Measurements from ENCODE around the gene KIZ. TPM values are rescaled to one million over a fixed set of nuclear protein-coding genes. Genes with fewer than 3 reads are reported as not detected.

Gene KIZ
- total RNA-seq, 1 donor from 2014 or later = 60.0 TPM

- Histone ChIP-seq H3K27me3 (peaks cover 52% of the 10 kb centered on the region), H3K4me3 (no peak overlapping the region), H3K79me2 (ENCODE audit: low read depth) (no peaks in the 10 kb centered on the region), H3K4me1 (peaks cover 7% of the 10 kb centered on the region), H3K9ac (no peak overlapping the region), H2AFZ (replicated peaks) (no peak overlapping the region), H3F3A (ENCODE audit: low read depth) (no peaks in the 10 kb centered on the region), H3K27ac (no peak overlapping the region), H3K4me2 (no peak overlapping the region), H3K36me3 (no peaks in the 10 kb centered on the region), H4K20me1 (ENCODE audit: low read depth) (peaks cover 10% of the 10 kb centered on the region), H3K9me3 (ENCODE audit: low read depth) (no peaks in the 10 kb centered on the region)
- no peak for DNase-seq (ENCODE audit: low spot score)
- H3K27ac Mint-ChIP-seq = no peak overlapping the region
- no peaks in the 10 kb centered on the region for H3K9me3 Mint-ChIP-seq
- H3K27me3 Mint-ChIP-seq (ENCODE audit: insufficient read depth, low read depth) = peaks cover 40% of the 10 kb centered on the region
- H3K36me3 Mint-ChIP-seq = no peaks in the 10 kb centered on the region
- peaks cover 2% of the 10 kb centered on the region for H3K4me1 Mint-ChIP-seq
- H3K4me3 Mint-ChIP-seq = no peak overlapping the region
- TF ChIP-seq EZH2phosphoT487 (IDR thresholded peaks at IDR 0.05) (no peak), CTCF (IDR thresholded peaks at IDR 0.05) (no peak), EZH2 (IDR thresholded peaks at IDR 0.05) (no peak)
Observed at GRCh38 chr20:21110811-21111210, 15.1 kb upstream of the KIZ start.

GRCh38 chr20:21111416-21111815 lies 14.5 kb upstream of the KIZ start:
- H3K4me1 Mint-ChIP-seq = no peaks in the 10 kb centered on the region
- H3K4me3 Mint-ChIP-seq = no peak overlapping the region
- Histone ChIP-seq H3K79me2 (ENCODE audit: low read depth) (no peaks in the 10 kb centered on the region), H3K36me3 (no peaks in the 10 kb centered on the region), H3K9ac (no peak overlapping the region), H3K4me2 (no peak overlapping the region), H2AFZ (replicated peaks) (no peak overlapping the region), H3F3A (ENCODE audit: low read depth) (no peaks in the 10 kb centered on the region), H3K27ac (no peak overlapping the region), H3K27me3 (peaks cover 46% of the 10 kb centered on the region), H3K9me3 (ENCODE audit: low read depth) (no peaks in the 10 kb centered on the region), H3K4me1 (peaks cover 1% of the 10 kb centered on the region), H3K4me3 (no peak overlapping the region), H4K20me1 (ENCODE audit: low read depth) (peaks cover 4% of the 10 kb centered on the region)
- DNase-seq (ENCODE audit: low spot score) = no peak
- no peak overlapping the region for H3K27ac Mint-ChIP-seq
- H3K27me3 Mint-ChIP-seq (ENCODE audit: insufficient read depth, low read depth) = peaks cover 34% of the 10 kb centered on the region
- H3K36me3 Mint-ChIP-seq = no peaks in the 10 kb centered on the region
- H3K9me3 Mint-ChIP-seq = no peaks in the 10 kb centered on the region
- TF ChIP-seq EZH2 (IDR thresholded peaks at IDR 0.05) = no peak

- no peaks in the 10 kb centered on the region for H3F3A ChIP-seq (ENCODE audit: low read depth)
- H3K79me2 ChIP-seq (ENCODE audit: low read depth) = no peaks in the 10 kb centered on the region
- peaks cover under 1% of the 10 kb centered on the region for H3K4me1 ChIP-seq
- Mint-ChIP-seq H3K4me1 (no peaks in the 10 kb centered on the region), H3K27me3 (ENCODE audit: insufficient read depth, low read depth) (peaks cover 17% of the 10 kb centered on the region), H3K9me3 (no peaks in the 10 kb centered on the region), H3K4me3 (no peak overlapping the region), H3K36me3 (no peaks in the 10 kb centered on the region), H3K27ac (no peak overlapping the region)
- H3K9ac ChIP-seq = no peak overlapping the region
- no peak overlapping the region for H2AFZ ChIP-seq (replicated peaks)
- H3K36me3 ChIP-seq = no peaks in the 10 kb centered on the region
- no peaks in the 10 kb centered on the region for H4K20me1 ChIP-seq (ENCODE audit: low read depth)
- no peaks in the 10 kb centered on the region for H3K9me3 ChIP-seq (ENCODE audit: low read depth)
- H3K4me3 ChIP-seq = no peak overlapping the region
- peaks cover 23% of the 10 kb centered on the region for H3K27me3 ChIP-seq
- DNase-seq (ENCODE audit: low spot score) = no peak
- TF ChIP-seq EZH2 (IDR thresholded peaks at IDR 0.05) (no peak), EZH2phosphoT487 (IDR thresholded peaks at IDR 0.05) (no peak), CTCF (IDR thresholded peaks at IDR 0.05) (no peak)
- no peak overlapping the region for H3K27ac ChIP-seq
- H3K4me2 ChIP-seq = no peak overlapping the region
Observed at GRCh38 chr20:21113697-21114096, 12.2 kb upstream of the KIZ start.

- H3K27ac Mint-ChIP-seq = no peak overlapping the region
- Histone ChIP-seq H3K4me2 (no peak overlapping the region), H4K20me1 (ENCODE audit: low read depth) (no peaks in the 10 kb centered on the region), H3K27me3 (peaks cover 14% of the 10 kb centered on the region), H3K4me3 (no peak overlapping the region), H3K36me3 (no peaks in the 10 kb centered on the region), H3K27ac (no peak overlapping the region), H2AFZ (replicated peaks) (no peak overlapping the region), H3K9ac (no peak overlapping the region), H3K79me2 (ENCODE audit: low read depth) (no peaks in the 10 kb centered on the region), H3K9me3 (ENCODE audit: low read depth) (no peaks in the 10 kb centered on the region), H3K4me1 (peaks cover 6% of the 10 kb centered on the region), H3F3A (ENCODE audit: low read depth) (no peaks in the 10 kb centered on the region)
- no peaks in the 10 kb centered on the region for H3K4me1 Mint-ChIP-seq
- H3K27me3 Mint-ChIP-seq (ENCODE audit: insufficient read depth, low read depth) = peaks cover 11% of the 10 kb centered on the region
- no peak for DNase-seq (ENCODE audit: low spot score)
- no peaks in the 10 kb centered on the region for H3K9me3 Mint-ChIP-seq
- H3K4me3 Mint-ChIP-seq = no peak overlapping the region
- no peak for TF ChIP-seq CTCF (IDR thresholded peaks at IDR 0.05)
- no peak for TF ChIP-seq EZH2 (IDR thresholded peaks at IDR 0.05)
- TF ChIP-seq EZH2phosphoT487 (IDR thresholded peaks at IDR 0.05) = no peak
- no peaks in the 10 kb centered on the region for H3K36me3 Mint-ChIP-seq
Observed at GRCh38 chr20:21114584-21114983, 11.3 kb upstream of the KIZ start.
